Mesothelial cell of epicardium (in vitro differentiated cells): ENCODE results near the gene JAKMIP2. TPM values are rescaled to one million over a fixed set of nuclear protein-coding genes. Genes with fewer than 3 reads are reported as not detected.

Source experiments
- DNase-seq, 2 experiments: peaks; one replicate each; pipeline ENCODE4 v3.0.0; 2021; ENCODE audit warnings: low spot score in 2 of 2; ENCODE audit not compliant: unreplicated experiment in 2 of 2
- H3K27ac Mint-ChIP-seq: 2 replicates; pipeline ENCODE4 v1.8.0; 2021; ENCODE audit warnings: mixed read lengths
- H3K27me3 Mint-ChIP-seq: 2 replicates; pipeline ENCODE4 v1.8.0; 2021; ENCODE audit warnings: low read depth, mixed read lengths
- H3K36me3 Mint-ChIP-seq: 2 replicates; pipeline ENCODE4 v1.8.0; 2021; ENCODE audit warnings: mixed read lengths
- H3K4me1 Mint-ChIP-seq: 2 replicates; pipeline ENCODE4 v1.8.0; 2021; ENCODE audit warnings: mixed read lengths
- H3K4me3 Mint-ChIP-seq: 2 replicates; pipeline ENCODE4 v1.8.0; 2021; ENCODE audit warnings: mild to moderate bottlenecking, moderate library complexity, mixed read lengths
- H3K9me3 Mint-ChIP-seq: 2 replicates; pipeline ENCODE4 v1.8.0; 2021; ENCODE audit warnings: mixed read lengths
- CTCF ChIP-seq: fragments of 200-600 bp; sonication (generic); IDR thresholded peaks from one replicate; pipeline ENCODE4 v1.5.0; 2021; ENCODE audit warnings: antibody characterized with exemption; ENCODE audit not compliant: unreplicated experiment
- total RNA-seq: library from RNA; stranded (reverse); gene quantifications from 3 replicates; pipeline ENCODE4 v1.2.1, GENCODE V29; 2021

Gene JAKMIP2
- total RNA-seq, 1 donor from 2014 or later, result 5.1 TPM

GRCh38 chr5:147701468-147701867 lies 81.1 kb downstream of the JAKMIP2 start:
- H3K9me3 Mint-ChIP-seq, result peaks cover 21% of the 10 kb centered on the region
- H3K27ac Mint-ChIP-seq, result no peak overlapping the region
- no peak for DNase-seq
- no peak for TF ChIP-seq CTCF
- no peaks in the 10 kb centered on the region for H3K4me1 Mint-ChIP-seq
- H3K27me3 Mint-ChIP-seq, result no peaks in the 10 kb centered on the region
- H3K36me3 Mint-ChIP-seq, result peaks cover 15% of the 10 kb centered on the region
- H3K4me3 Mint-ChIP-seq, result no peak overlapping the region

DNA sequence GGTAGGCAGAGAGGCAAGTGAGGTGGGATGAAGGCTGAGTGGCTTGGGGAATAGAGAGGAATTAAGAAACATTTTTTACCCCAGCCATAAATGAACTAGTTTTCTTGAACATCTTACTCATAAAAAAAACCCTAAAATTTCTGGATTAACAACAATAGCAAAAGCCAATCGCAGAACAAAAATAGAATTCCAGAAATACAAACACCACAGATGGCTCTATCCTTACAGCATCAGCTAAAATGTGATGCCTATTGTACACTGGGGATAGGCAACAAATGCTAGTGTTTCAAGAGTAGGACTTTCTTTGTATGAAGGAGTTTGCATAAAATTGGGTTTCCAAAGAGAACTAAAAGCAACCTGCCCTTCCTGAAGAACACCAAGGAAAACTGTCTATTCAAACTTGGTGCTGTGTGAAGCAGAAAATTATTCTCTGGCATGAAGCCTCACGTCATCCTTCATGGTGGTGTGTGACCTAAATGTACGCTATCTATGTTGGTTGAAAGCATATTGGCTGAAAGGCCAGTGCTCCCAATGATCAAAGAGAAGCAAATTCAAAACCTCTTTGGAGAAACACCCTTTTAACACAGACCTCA lies 82.9 kb downstream of the JAKMIP2 start:
- Mint-ChIP-seq H3K9me3 (peaks cover 22% of the 10 kb centered on the region), H3K36me3 (peaks cover 16% of the 10 kb centered on the region), H3K27ac (no peak overlapping the region), H3K4me3 (no peak overlapping the region), H3K27me3 (no peaks in the 10 kb centered on the region), H3K4me1 (no peaks in the 10 kb centered on the region)
- no peak for DNase-seq
- TF ChIP-seq CTCF, result no peak

DNA sequence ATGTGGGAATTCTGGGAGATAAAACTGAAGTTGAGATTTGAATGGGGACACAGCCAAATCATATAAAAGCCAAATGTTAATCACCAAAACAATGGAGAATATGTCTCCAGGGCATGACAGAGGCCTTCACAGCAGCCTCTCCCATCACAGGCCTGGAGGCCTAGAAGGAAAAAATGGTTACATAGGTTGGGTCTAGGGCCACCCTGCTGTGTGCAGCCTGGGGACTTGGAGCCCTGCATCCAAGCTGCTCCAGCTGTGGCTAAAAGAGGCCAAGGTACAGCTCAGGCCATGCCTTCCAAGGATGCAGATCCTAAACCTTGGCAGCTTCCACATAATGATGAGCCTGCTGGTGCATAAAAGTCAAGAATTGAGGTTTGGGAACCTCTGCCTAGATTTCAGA lies 85.1 kb downstream of the JAKMIP2 start:
- DNase-seq, result no peak
- no peak overlapping the region for H3K4me3 Mint-ChIP-seq
- TF ChIP-seq CTCF, result no peak
- H3K36me3 Mint-ChIP-seq, result peaks cover 16% of the 10 kb centered on the region
- H3K27me3 Mint-ChIP-seq, result no peaks in the 10 kb centered on the region
- H3K4me1 Mint-ChIP-seq, result no peaks in the 10 kb centered on the region
- peaks cover 22% of the 10 kb centered on the region for H3K9me3 Mint-ChIP-seq
- H3K27ac Mint-ChIP-seq, result no peak overlapping the region

DNA sequence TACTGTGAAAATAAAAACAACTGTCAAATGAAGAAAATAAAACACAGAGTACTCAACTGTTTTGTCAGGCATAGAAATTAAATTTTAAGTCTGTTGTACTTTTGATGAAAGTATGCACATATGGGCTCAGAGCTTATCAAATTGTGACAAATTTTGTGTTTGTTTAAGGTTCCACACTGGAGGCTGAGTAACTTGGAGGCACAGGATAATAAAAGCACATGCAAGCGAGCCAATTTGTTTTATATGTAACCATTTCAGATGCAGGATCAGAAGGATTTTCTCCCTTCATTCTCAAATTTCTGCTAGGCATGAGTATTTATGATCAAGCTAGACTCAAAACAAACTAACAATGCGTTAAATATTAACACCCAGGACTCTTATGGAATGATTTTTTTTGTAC lies 87.8 kb downstream of the JAKMIP2 start:
- DNase-seq, result no peak
- Mint-ChIP-seq H3K27ac (no peak overlapping the region), H3K4me1 (peaks cover 10% of the 10 kb centered on the region), H3K27me3 (no peaks in the 10 kb centered on the region), H3K4me3 (no peak overlapping the region), H3K36me3 (peaks cover 16% of the 10 kb centered on the region), H3K9me3 (peaks cover 22% of the 10 kb centered on the region)
- TF ChIP-seq CTCF, result no peak

- TF ChIP-seq CTCF, result no peak
- Mint-ChIP-seq H3K9me3 (peaks cover 10% of the 10 kb centered on the region), H3K36me3 (peaks cover 10% of the 10 kb centered on the region), H3K4me1 (peaks cover 15% of the 10 kb centered on the region), H3K27me3 (no peaks in the 10 kb centered on the region), H3K4me3 (no peak overlapping the region), H3K27ac (no peak overlapping the region)
- DNase-seq, result no peak
These were observed 89.3 kb downstream of the JAKMIP2 start for GRCh38 chr5:147693233-147693632.

DNA sequence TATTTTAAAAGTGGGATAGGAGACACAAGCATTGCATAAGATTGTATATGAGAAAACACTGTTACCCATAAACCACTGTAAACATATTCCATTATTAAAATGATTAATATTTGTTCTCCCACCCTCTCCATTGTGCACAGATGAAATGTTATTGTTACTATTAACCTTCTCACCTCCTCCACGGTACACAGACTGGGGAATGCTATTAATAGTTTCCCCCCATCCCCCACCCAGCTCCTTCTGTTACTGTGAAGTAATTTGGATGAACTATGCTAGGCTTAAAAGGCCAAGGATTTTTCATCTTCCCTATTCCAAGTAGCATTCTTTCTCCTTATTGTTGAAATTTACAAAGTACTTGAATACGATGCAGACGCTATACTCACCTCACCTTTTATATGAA lies 91.4 kb downstream of the JAKMIP2 start:
- no peaks in the 10 kb centered on the region for H3K36me3 Mint-ChIP-seq
- DNase-seq, result no peak
- H3K9me3 Mint-ChIP-seq, result no peaks in the 10 kb centered on the region
- no peak overlapping the region for H3K27ac Mint-ChIP-seq
- H3K27me3 Mint-ChIP-seq, result no peaks in the 10 kb centered on the region
- TF ChIP-seq CTCF, result no peak
- peaks cover 15% of the 10 kb centered on the region for H3K4me1 Mint-ChIP-seq
- no peak overlapping the region for H3K4me3 Mint-ChIP-seq
